DOHH2 (cell line): ENCODE data around the gene ANK2.

Experiments used
- H3F3A ChIP-seq: fragments of 200-600 bp; sonication (generic), shearing (Covaris generic); 2 replicates; pipeline ENCODE4 v1.6.0; 2016; ENCODE audit warnings: antibody characterized with exemption, mild to moderate bottlenecking; ENCODE audit not compliant: control insufficient read depth, insufficient read depth
- H3K27ac ChIP-seq: fragments of 200-600 bp; sonication (generic); 2 replicates; pipeline ENCODE4 v1.5.1; 2014; ENCODE audit warnings: low read depth, mild to moderate bottlenecking, low read length, moderate library complexity
- H3K27me3 ChIP-seq: fragments of 200-600 bp; sonication (generic); 2 replicates; pipeline ENCODE4 v1.6.1; 2014; ENCODE audit warnings: mild to moderate bottlenecking, low read length, mixed read lengths; ENCODE audit not compliant: control insufficient read depth
- H3K36me3 ChIP-seq: fragments of 200-600 bp; sonication (generic); 2 replicates; pipeline ENCODE4 v1.6.1; 2014; ENCODE audit warnings: mild to moderate bottlenecking, low read length, moderate library complexity, mixed read lengths; ENCODE audit not compliant: control insufficient read depth
- H3K4me1 ChIP-seq: fragments of 200-600 bp; sonication (generic); 2 replicates; pipeline ENCODE4 v1.6.1; 2014; ENCODE audit warnings: mild to moderate bottlenecking, low read length, mixed read lengths; ENCODE audit not compliant: control insufficient read depth
- H3K4me2 ChIP-seq: fragments of 200-600 bp; sonication (generic); 2 replicates; pipeline ENCODE4 v1.6.0; 2014; ENCODE audit warnings: mild to moderate bottlenecking, low read length, moderate library complexity
- H3K4me3 ChIP-seq: fragments of 200-600 bp; sonication (generic); 2 replicates; pipeline ENCODE4 v1.5.1; 2014; ENCODE audit warnings: mild to moderate bottlenecking, low read length, mixed read lengths
- H3K79me2 ChIP-seq: fragments of 200-600 bp; sonication (generic); 2 replicates; pipeline ENCODE4 v1.6.1; 2014; ENCODE audit warnings: mild to moderate bottlenecking, low read length, mixed read lengths; ENCODE audit not compliant: control insufficient read depth
- H3K9me2 ChIP-seq: fragments of 200-600 bp; sonication (generic); replicated peaks from 2 replicates; pipeline ENCODE4 v1.6.1; 2014; ENCODE audit warnings: mild to moderate bottlenecking, low read length, mixed read lengths; ENCODE audit not compliant: control insufficient read depth
- H3K9me3 ChIP-seq: fragments of 200-600 bp; sonication (generic); 2 replicates; pipeline ENCODE4 v1.6.1; 2014; ENCODE audit warnings: antibody characterized with exemption, low read length, mixed read lengths; ENCODE audit not compliant: control insufficient read depth, insufficient read depth
- H4K20me1 ChIP-seq: fragments of 200-600 bp; sonication (generic); 2 replicates; pipeline ENCODE4 v1.6.0; 2014; ENCODE audit warnings: low read depth, mild to moderate bottlenecking, antibody characterized with exemption, low read length, moderate library complexity; ENCODE audit not compliant: control insufficient read depth, insufficient read depth
- CTCF ChIP-seq: fragments of 200-600 bp; sonication (generic); IDR thresholded peaks from one replicate; pipeline ENCODE4 v1.5.1; 2014; ENCODE audit warnings: antibody characterized with exemption, mild to moderate bottlenecking, low read depth, low read length; ENCODE audit not compliant: poor library complexity, severe bottlenecking
- EZH2phosphoT487 ChIP-seq: fragments of 200-600 bp; sonication (generic); IDR thresholded peaks from 2 replicates; pipeline ENCODE4 v1.6.1; 2017; ENCODE audit warnings: borderline replicate concordance, mild to moderate bottlenecking, antibody characterized with exemption, low read length, moderate library complexity, mixed read lengths

The ANK2 gene

GRCh38 chr4:113420938-113421337 lies 371.5 kb downstream of the ANK2 start:
- TF ChIP-seq EZH2phosphoT487 (no peak), CTCF (no peak)
- Histone ChIP-seq H4K20me1 (no peaks in the 10 kb centered on the region), H3K4me2 (no peak overlapping the region), H3K36me3 (no peaks in the 10 kb centered on the region), H3K4me3 (no peak overlapping the region), H3K79me2 (no peaks in the 10 kb centered on the region), H3K9me3 (peaks cover 3% of the 10 kb centered on the region; the same call in 1 of the 2 replicates), H3K9me2 (no peaks in the 10 kb centered on the region), H3K4me1 (no peaks in the 10 kb centered on the region), H3F3A (no peaks in the 10 kb centered on the region), H3K27me3 (no peaks in the 10 kb centered on the region), H3K27ac (no peak overlapping the region)

- Histone ChIP-seq H3K27me3 (no peaks in the 10 kb centered on the region), H3K9me2 (no peaks in the 10 kb centered on the region), H3F3A (no peaks in the 10 kb centered on the region), H3K4me3 (no peak overlapping the region), H3K4me2 (no peak overlapping the region), H3K36me3 (no peaks in the 10 kb centered on the region), H4K20me1 (no peaks in the 10 kb centered on the region), H3K4me1 (no peaks in the 10 kb centered on the region), H3K27ac (no peak overlapping the region), H3K79me2 (no peaks in the 10 kb centered on the region), H3K9me3 (peaks cover 3% of the 10 kb centered on the region; the same call in 1 of the 2 replicates)
- TF ChIP-seq EZH2phosphoT487 (no peak), CTCF (no peak)
These were observed 374.2 kb downstream of the ANK2 start for GRCh38 chr4:113423631-113424030.

GRCh38 chr4:113433116-113433515 lies 383.7 kb downstream of the ANK2 start:
- Histone ChIP-seq H4K20me1 (no peaks in the 10 kb centered on the region), H3K27ac (no peak overlapping the region), H3K4me3 (no peak overlapping the region), H3K79me2 (no peaks in the 10 kb centered on the region), H3K4me2 (no peak overlapping the region), H3F3A (no peaks in the 10 kb centered on the region), H3K9me2 (no peaks in the 10 kb centered on the region), H3K27me3 (no peaks in the 10 kb centered on the region), H3K9me3 (no peaks in the 10 kb centered on the region), H3K36me3 (no peaks in the 10 kb centered on the region), H3K4me1 (peaks cover 7% of the 10 kb centered on the region)
- TF ChIP-seq CTCF (no peak), EZH2phosphoT487 (no peak)
